M059J (cell line): ENCODE data around the gene FAM13B. TPM values are rescaled to one million over a fixed set of nuclear protein-coding genes. Genes with fewer than 3 reads are reported as not detected.
A peak's percentile ranks its signal among the peaks of the same experiment; 100 is the strongest.
"Not testable (repeated sequence)": the region's sequence is repeated elsewhere in the genome, so short reads cannot be mapped to it uniquely, and the experiment has no call there.

Experiments used
- DNase-seq: peaks from one replicate; pipeline ENCODE4 v3.0.0-alpha.2; 2012; ENCODE audit warnings: low read depth
- total RNA-seq: library from RNA; depleted of rRNA; stranded (reverse); fragments of >200 nt; shearing (Covaris generic); gene quantifications from 2 replicates; pipeline ENCODE4 v1.2.3, GENCODE V29; 2014

The FAM13B gene
- total RNA-seq, 1 experiment from 2014 or later: 13.0 TPM

- DNase-seq: peak; percentile 89
These were observed 3.0 kb upstream of the FAM13B start for GRCh38 chr5:138035605-138036537.

GRCh38 chr5:138033907-138034306, 1.0 kb upstream of the FAM13B start:
- DNase-seq: peak; percentile 58

DNA sequence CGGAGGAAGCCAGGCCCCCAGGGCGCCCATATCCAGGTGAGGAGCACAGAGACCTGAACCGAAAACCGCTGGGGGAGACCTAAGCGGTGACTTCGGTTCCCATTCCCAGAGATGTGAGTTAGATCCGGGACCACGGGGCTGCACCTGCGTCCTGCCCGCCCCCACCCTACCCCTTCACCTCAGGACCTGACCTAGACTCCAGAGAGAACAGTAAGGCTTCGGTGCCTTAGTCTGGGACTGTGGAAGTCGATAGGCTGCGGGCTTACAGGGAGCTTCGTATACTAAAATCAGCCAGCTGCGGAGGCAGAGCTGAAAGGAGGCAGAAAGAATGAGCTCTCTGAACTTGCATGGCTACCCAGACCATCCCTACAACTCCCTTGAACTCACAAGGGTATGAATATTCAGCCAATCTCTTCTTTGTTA, 518 bp upstream of the FAM13B start:
- DNase-seq: peak; percentile 41

- peak; percentile 71 for DNase-seq
These were observed 779 bp downstream of the FAM13B start for GRCh38 chr5:138032028-138032571.

- no peak for DNase-seq
These were observed 2.9 kb downstream of the FAM13B start for GRCh38 chr5:138029944-138030343.

GRCh38 chr5:138029501-138029900, 3.4 kb downstream of the FAM13B start:
- no peak for DNase-seq

GRCh38 chr5:138028971-138029365, 3.9 kb downstream of the FAM13B start:
- DNase-seq: no peak

DNA sequence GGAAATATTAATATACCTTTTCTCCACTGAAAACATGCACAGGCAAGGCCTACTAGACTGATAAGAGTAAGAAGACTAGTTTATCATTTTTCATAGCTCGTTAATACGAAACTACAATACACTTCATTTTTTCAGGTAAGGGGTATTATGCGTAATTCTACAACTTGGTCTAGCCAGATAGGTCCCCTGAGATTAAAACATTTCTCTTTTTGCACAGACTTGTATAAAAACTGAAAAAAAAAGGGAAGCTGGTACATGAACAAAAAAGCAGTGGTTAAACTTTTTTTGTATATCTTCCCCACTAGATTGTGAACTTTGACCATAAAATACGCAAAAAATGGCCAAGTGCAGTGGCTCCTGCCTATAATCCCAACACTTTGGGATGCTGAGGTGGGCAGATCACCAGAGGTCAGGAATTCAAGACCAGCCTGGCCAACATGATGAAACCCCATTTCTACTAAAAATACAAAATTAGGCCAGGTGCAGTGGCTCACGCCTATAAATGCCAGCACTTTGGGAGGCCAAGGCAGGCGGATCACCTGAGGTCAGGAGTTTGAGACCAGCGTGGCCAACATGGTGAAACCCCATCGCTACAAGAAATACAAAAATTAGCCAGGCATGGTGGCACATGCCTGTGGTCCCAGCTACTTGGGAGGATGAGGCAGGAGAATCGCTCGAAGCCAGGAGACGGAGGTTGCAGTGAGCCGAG, 4.5 kb downstream of the FAM13B start:
- not testable (repeated sequence) for DNase-seq

DNA sequence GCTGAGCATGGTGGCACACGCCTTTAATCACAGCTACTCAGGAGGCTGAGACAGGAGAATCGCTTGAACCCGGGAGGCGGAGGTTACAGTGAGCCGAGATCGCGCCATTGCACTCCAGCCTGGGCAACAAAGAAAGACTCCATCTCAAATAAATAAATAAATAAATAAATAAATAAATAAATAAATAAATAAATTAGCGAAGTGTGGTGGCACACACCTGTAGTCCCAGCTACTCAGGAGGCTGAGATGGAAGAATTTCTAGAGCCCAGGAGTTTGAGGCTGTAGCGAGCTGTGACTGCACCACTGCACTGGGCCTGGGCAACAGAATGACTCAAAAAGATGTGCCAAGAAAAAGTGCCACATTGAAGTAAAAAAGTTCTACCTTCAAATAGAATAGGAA, 6.1 kb downstream of the FAM13B start:
- not testable (repeated sequence) for DNase-seq

DNA sequence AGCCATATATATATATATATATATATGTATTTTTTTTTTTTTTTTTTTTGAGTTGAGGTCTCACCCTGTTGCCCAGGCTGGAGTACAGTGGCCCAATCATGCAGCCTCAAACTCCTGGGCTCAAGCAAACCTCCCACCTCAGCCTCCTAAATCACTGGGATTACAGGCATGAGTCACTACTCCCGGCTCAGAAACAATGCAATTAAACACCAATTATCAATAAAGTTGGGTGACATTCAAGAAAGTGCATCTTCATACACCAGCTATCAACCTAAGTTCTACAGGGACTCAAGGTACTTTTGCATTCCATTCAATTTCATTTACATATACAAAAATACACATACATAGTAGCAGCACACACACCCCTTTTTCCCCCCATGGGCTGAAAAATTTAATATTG, 7.6 kb downstream of the FAM13B start:
- no peak for DNase-seq

- DNase-seq: no peak
These were observed 8.8 kb downstream of the FAM13B start for GRCh38 chr5:138024117-138024516.

GRCh38 chr5:138022912-138023311, 10.0 kb downstream of the FAM13B start:
- no peak for DNase-seq

- no peak for DNase-seq
These were observed 11.1 kb downstream of the FAM13B start for GRCh38 chr5:138021771-138022170.

GRCh38 chr5:138018849-138019248, 14.0 kb downstream of the FAM13B start:
- DNase-seq: no peak

GRCh38 chr5:138015916-138016315, 17.0 kb downstream of the FAM13B start:
- no peak for DNase-seq

GRCh38 chr5:138011991-138012390, 20.9 kb downstream of the FAM13B start:
- peak; percentile 54 for DNase-seq

- peak; percentile 73 for DNase-seq
These were observed 32.7 kb downstream of the FAM13B start for GRCh38 chr5:138000102-138000723.

DNA sequence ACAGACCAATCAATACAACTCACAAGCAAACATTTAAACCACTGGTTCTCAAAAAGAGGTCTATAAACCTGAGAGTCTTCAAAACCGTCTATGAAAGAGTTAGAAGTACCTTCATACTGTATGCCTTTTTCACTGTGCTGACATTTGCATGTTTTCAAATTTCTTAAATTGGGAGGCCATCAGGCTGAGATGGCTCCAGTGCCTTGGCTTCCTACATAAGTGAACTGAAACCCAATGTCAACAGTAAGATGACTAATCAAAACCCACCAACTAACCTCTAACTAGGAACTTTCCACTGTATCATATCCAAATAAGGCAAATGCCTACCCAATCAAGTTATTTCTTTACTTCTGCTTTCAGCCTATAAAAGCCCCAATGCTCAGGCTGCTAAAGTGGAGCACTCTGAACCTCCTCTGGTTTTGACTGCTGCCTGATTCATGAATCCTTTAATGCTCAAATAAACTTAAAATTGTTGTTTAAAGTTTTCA, 35.1 kb downstream of the FAM13B start:
- DNase-seq: peak; percentile 69

- DNase-seq: peak; percentile 8
These were observed 37.1 kb downstream of the FAM13B start for GRCh38 chr5:137995749-137996128.

DNA sequence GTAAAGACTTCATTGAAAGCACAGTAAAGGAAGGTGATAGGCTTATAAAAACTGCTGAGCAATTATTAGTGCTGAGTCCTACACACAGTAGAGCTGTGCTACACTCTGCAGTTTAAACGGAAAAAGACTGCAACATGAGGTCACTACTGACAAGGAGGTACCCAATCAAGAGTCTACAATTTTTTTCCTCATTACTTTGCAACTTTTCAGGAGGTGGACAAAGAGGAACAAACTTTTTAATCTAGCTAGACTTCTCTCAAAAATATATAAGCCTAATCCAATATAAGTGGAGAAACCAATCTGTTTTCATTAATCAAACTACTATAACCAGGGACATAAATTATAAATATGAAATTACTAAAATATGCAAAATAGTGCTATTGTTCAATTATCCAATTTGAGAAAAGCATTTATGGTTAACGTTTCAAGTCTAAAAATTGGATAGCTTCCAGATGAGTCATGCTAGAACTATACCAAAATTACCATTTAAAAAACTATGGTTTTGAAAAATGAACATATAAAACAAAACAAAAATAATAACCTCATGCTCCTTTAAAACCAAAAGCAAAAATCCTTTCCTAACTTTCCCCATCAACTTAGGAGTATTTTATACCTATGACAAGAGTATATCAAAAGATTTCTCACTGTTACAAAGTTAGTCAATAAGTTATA, 37.7 kb downstream of the FAM13B start:
- DNase-seq: peak; percentile 48

DNA sequence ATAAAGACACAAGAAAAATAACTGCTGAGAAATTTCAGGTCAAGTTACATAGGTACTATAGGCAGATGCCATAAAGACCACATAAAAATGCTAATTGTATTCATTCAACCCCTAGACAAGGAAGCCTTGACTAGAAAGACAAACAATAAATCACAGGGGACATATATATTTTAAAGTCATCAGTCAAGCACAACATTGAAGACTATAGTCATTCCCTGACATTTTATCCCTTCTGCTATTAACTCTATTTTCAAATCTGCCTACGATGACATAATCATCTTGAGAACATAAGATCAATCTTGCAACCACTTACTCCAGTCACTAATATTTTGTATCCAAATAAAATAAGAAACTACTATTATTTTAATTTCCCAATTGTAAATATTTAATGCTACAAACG, 38.3 kb downstream of the FAM13B start:
- no peak for DNase-seq
